Mononuclear cell (primary cell): Measurements from ENCODE around the gene TUB. TPM values are rescaled to one million over a fixed set of nuclear protein-coding genes. Genes with fewer than 3 reads are reported as not detected.

Experiments used
- H3K27me3 ChIP-seq: 2 replicates; pipeline ENCODE4 v1.6.0; 2011; ENCODE audit warnings: low read length, control low read depth; ENCODE audit not compliant: insufficient read depth
- H3K4me1 ChIP-seq: 2 replicates; pipeline ENCODE4 v1.5.1; 2011; ENCODE audit warnings: mild to moderate bottlenecking, low read length, control low read depth; ENCODE audit not compliant: insufficient read depth
- H3K4me3 ChIP-seq: 2 replicates; pipeline ENCODE4 v1.5.1; 2011; ENCODE audit warnings: mild to moderate bottlenecking, low read length, moderate library complexity
- H3K9me3 ChIP-seq: 2 replicates; pipeline ENCODE4 v1.5.1; 2011; ENCODE audit warnings: low read depth, mild to moderate bottlenecking, control low read depth, low read length
- total RNA-seq: library from RNA; depleted of rRNA; stranded (reverse); fragments of >200 nt; gene quantifications from one replicate; pipeline ENCODE4 v1.2.3, GENCODE V29; 2012

Gene TUB
- total RNA-seq, 1 donor: under 0.01 TPM

GRCh38 chr11:8098879-8099278 lies 17.9 kb downstream of the TUB start:
- Histone ChIP-seq H3K9me3 (no peaks in the 10 kb centered on the region), H3K4me3 (no peak overlapping the region), H3K27me3 (no peaks in the 10 kb centered on the region), H3K4me1 (no peaks in the 10 kb centered on the region)

GRCh38 chr11:8099291-8099899 lies 18.4 kb downstream of the TUB start:
- no peaks in the 10 kb centered on the region for H3K4me1 ChIP-seq

GRCh38 chr11:8100158-8100557 lies 19.1 kb downstream of the TUB start:
- Histone ChIP-seq H3K4me3 (no peak overlapping the region), H3K4me1 (no peaks in the 10 kb centered on the region), H3K27me3 (no peaks in the 10 kb centered on the region)

More at GRCh38 chr11:8099291-8099899, 18.4 kb downstream of the TUB start:
- Histone ChIP-seq H3K9me3 (no peaks in the 10 kb centered on the region), H3K27me3 (no peaks in the 10 kb centered on the region), H3K4me3 (no peak overlapping the region)

GRCh38 chr11:8100605-8101004 lies 19.6 kb downstream of the TUB start:
- no peaks in the 10 kb centered on the region for H3K9me3 ChIP-seq
- H3K27me3 ChIP-seq: no peaks in the 10 kb centered on the region
- H3K4me3 ChIP-seq: no peak overlapping the region
- no peaks in the 10 kb centered on the region for H3K4me1 ChIP-seq

More at GRCh38 chr11:8100158-8100557, 19.1 kb downstream of the TUB start:
- H3K9me3 ChIP-seq: no peaks in the 10 kb centered on the region

- H3K27me3 ChIP-seq: no peaks in the 10 kb centered on the region
- H3K4me3 ChIP-seq: no peak overlapping the region
- no peaks in the 10 kb centered on the region for H3K9me3 ChIP-seq
- H3K4me1 ChIP-seq: no peaks in the 10 kb centered on the region
Measured at GRCh38 chr11:8101421-8101820, 20.4 kb downstream of the TUB start.

GRCh38 chr11:8102296-8102915 lies 21.4 kb downstream of the TUB start:
- no peak overlapping the region for H3K4me3 ChIP-seq
- no peaks in the 10 kb centered on the region for H3K9me3 ChIP-seq
- no peaks in the 10 kb centered on the region for H3K4me1 ChIP-seq
- no peaks in the 10 kb centered on the region for H3K27me3 ChIP-seq

- Histone ChIP-seq H3K9me3 (no peaks in the 10 kb centered on the region), H3K4me1 (no peaks in the 10 kb centered on the region), H3K27me3 (no peaks in the 10 kb centered on the region), H3K4me3 (no peak overlapping the region)
Measured at GRCh38 chr11:8102965-8103364, 22.0 kb downstream of the TUB start.

- Histone ChIP-seq H3K9me3 (no peaks in the 10 kb centered on the region), H3K27me3 (no peaks in the 10 kb centered on the region), H3K4me1 (no peaks in the 10 kb centered on the region), H3K4me3 (no peak overlapping the region)
Measured at GRCh38 chr11:8103909-8104308, 22.9 kb downstream of the TUB start.

- H3K27me3 ChIP-seq: no peaks in the 10 kb centered on the region
- H3K9me3 ChIP-seq: no peaks in the 10 kb centered on the region
- no peak overlapping the region for H3K4me3 ChIP-seq
- no peaks in the 10 kb centered on the region for H3K4me1 ChIP-seq
Measured at GRCh38 chr11:8105133-8105532, 24.1 kb downstream of the TUB start.

GRCh38 chr11:8105666-8106065 lies 24.7 kb downstream of the TUB start:
- H3K4me3 ChIP-seq: no peak overlapping the region
- no peaks in the 10 kb centered on the region for H3K4me1 ChIP-seq
- H3K9me3 ChIP-seq: no peaks in the 10 kb centered on the region
- H3K27me3 ChIP-seq: no peaks in the 10 kb centered on the region

- no peaks in the 10 kb centered on the region for H3K4me1 ChIP-seq
- H3K27me3 ChIP-seq: no peaks in the 10 kb centered on the region
- no peak overlapping the region for H3K4me3 ChIP-seq
- H3K9me3 ChIP-seq: no peaks in the 10 kb centered on the region
Measured at GRCh38 chr11:8106679-8107078, 25.7 kb downstream of the TUB start.

GRCh38 chr11:8107642-8108041 lies 26.6 kb downstream of the TUB start:
- H3K9me3 ChIP-seq: no peaks in the 10 kb centered on the region
- no peaks in the 10 kb centered on the region for H3K27me3 ChIP-seq
- no peak overlapping the region for H3K4me3 ChIP-seq
- no peaks in the 10 kb centered on the region for H3K4me1 ChIP-seq

GRCh38 chr11:8108421-8108820 lies 27.4 kb downstream of the TUB start:
- Histone ChIP-seq H3K9me3 (no peaks in the 10 kb centered on the region), H3K27me3 (no peaks in the 10 kb centered on the region), H3K4me1 (no peaks in the 10 kb centered on the region), H3K4me3 (no peak overlapping the region)

- Histone ChIP-seq H3K4me3 (no peak overlapping the region), H3K27me3 (no peaks in the 10 kb centered on the region), H3K4me1 (no peaks in the 10 kb centered on the region), H3K9me3 (peaks cover under 1% of the 10 kb centered on the region)
Measured at GRCh38 chr11:8109675-8110074, 28.7 kb downstream of the TUB start.

- Histone ChIP-seq H3K27me3 (no peaks in the 10 kb centered on the region), H3K4me1 (no peaks in the 10 kb centered on the region), H3K4me3 (no peak overlapping the region), H3K9me3 (peaks cover 4% of the 10 kb centered on the region)
Measured at GRCh38 chr11:8110396-8110795, 29.4 kb downstream of the TUB start.

GRCh38 chr11:8111636-8112035 lies 30.6 kb downstream of the TUB start:
- Histone ChIP-seq H3K9me3 (peaks cover 4% of the 10 kb centered on the region), H3K27me3 (no peaks in the 10 kb centered on the region), H3K4me3 (no peak overlapping the region), H3K4me1 (no peaks in the 10 kb centered on the region)
